Stimulated activated naive CD4-positive, alpha-beta T cell (primary cell): ENCODE measurements around the gene RBX1.
"Not testable (repeated sequence)": the region's sequence is repeated elsewhere in the genome, so short reads cannot be mapped to it uniquely, and the experiment has no call there.

Experiments used
- DNase-seq, 6 experiments: peaks; one replicate each; lab custom pipeline; 2025; lab: John Stamatoyannopoulos, UW

Gene RBX1

GRCh38 chr22:40950962-40951794 is at the start of gene RBX1:
RBX1 (plus strand) TSS chr22:40951378; CDS start chr22:40951399, 21 bp downstream.
- DNase-seq = peak; percentile 98 to 100 (median 100)

- DNase-seq = no peak
Measured at GRCh38 chr22:40904101-40904500, 47.1 kb upstream of the RBX1 start.

GRCh38 chr22:40908895-40909294 is 42.3 kb upstream of the RBX1 start:
- DNase-seq = no peak

- no peak for DNase-seq
Measured at GRCh38 chr22:40911772-40912171, 39.4 kb upstream of the RBX1 start.

GRCh38 chr22:40912987-40913386 is 38.2 kb upstream of the RBX1 start:
- not testable (repeated sequence) for DNase-seq

GRCh38 chr22:40919446-40919845 is 31.7 kb upstream of the RBX1 start:
- DNase-seq = no peak

- DNase-seq = no peak
Measured at GRCh38 chr22:40920526-40920925, 30.7 kb upstream of the RBX1 start.

- peak in 3 of 6 experiments; percentile 46 to 77 (median 66) for DNase-seq
Measured at GRCh38 chr22:40922484-40923303, 28.5 kb upstream of the RBX1 start.

- no peak for DNase-seq
Measured at GRCh38 chr22:40928657-40929056, 22.5 kb upstream of the RBX1 start.

GRCh38 chr22:40932396-40932795 is 18.8 kb upstream of the RBX1 start:
- DNase-seq = no peak

GRCh38 chr22:40939202-40939601 is 12.0 kb upstream of the RBX1 start:
- no peak for DNase-seq

GRCh38 chr22:40951795-40952605 is 822 bp downstream of the RBX1 start:
- no peak for DNase-seq

GRCh38 chr22:40953471-40953870 is 2.3 kb downstream of the RBX1 start:
- no peak for DNase-seq

GRCh38 chr22:40954113-40954512 is 2.9 kb downstream of the RBX1 start:
- no peak for DNase-seq

GRCh38 chr22:40955571-40955970 is 4.4 kb downstream of the RBX1 start:
- no peak for DNase-seq

- DNase-seq = no peak
Measured at GRCh38 chr22:40957601-40958000, 6.4 kb downstream of the RBX1 start.

GRCh38 chr22:40958299-40958698 is 7.1 kb downstream of the RBX1 start:
- no peak for DNase-seq

- no peak for DNase-seq
Measured at GRCh38 chr22:40960145-40960544, 9.0 kb downstream of the RBX1 start.

- no peak for DNase-seq
Measured at GRCh38 chr22:40965936-40966725, 15.0 kb downstream of the RBX1 start.

- DNase-seq = no peak
Measured at GRCh38 chr22:40966726-40967085, 15.5 kb downstream of the RBX1 start.

GRCh38 chr22:40967111-40967760 is 16.1 kb downstream of the RBX1 start:
- no peak for DNase-seq
